T47D (cell line): Measurements from ENCODE around the gene TRMU.
A peak's percentile ranks its signal among the peaks of the same experiment; 100 is the strongest.

ENCODE experiments used
- DNase-seq, 2 experiments: peaks; one replicate each; pipeline versions ENCODE4 v3.0.0 to v3.0.0-alpha.2; 2011 to 2012; ENCODE audit warnings: low read depth in 1 of 2, low spot score in 1 of 2
- JUND ChIP-seq: IDR thresholded peaks from 2 replicates; pipeline ENCODE4 v1.6.1; 2012; ENCODE audit warnings: low read depth
- in situ Hi-C: cut with HindIII; loops from 2 replicates; pipeline ENCODE4 v1.10.0; 2016; ENCODE audit warnings: low sequenced_read_pairs, low pct_unique_long_range_greater_than_20kb

Gene TRMU

GRCh38 chr22:46335201-46336118 lies at the start of gene TRMU:
Gene TRMU, plus strand, starts transcription at chr22:46335714. Its CDS starts 51 bp downstream, at chr22:46335765.
- peak; percentile 81 to 87 for DNase-seq
- no peak for TF ChIP-seq JUND
- in situ Hi-C loops: no loop called here

- no peak for TF ChIP-seq JUND
- DNase-seq: no peak
- in situ Hi-C loops: no loop called here
Measured at GRCh38 chr22:46286006-46286405, 49.5 kb upstream of the TRMU start.

- DNase-seq: no peak
- no peak for TF ChIP-seq JUND
- in situ Hi-C loops: no loop called here
Measured at GRCh38 chr22:46286941-46287872, 48.3 kb upstream of the TRMU start.

- in situ Hi-C loops: no loop called here
- no peak for TF ChIP-seq JUND
- no peak for DNase-seq
Measured at GRCh38 chr22:46287873-46288751, 47.4 kb upstream of the TRMU start.

- no peak for DNase-seq
- in situ Hi-C loops: no loop called here
- TF ChIP-seq JUND: no peak
Measured at GRCh38 chr22:46288846-46289243, 46.7 kb upstream of the TRMU start.

- in situ Hi-C loops: no loop called here
- no peak for DNase-seq
- no peak for TF ChIP-seq JUND
Measured at GRCh38 chr22:46289244-46289891, 46.1 kb upstream of the TRMU start.

GRCh38 chr22:46290121-46290842 lies 45.2 kb upstream of the TRMU start:
- in situ Hi-C loops: no loop called here
- DNase-seq: no peak
- no peak for TF ChIP-seq JUND

- in situ Hi-C loops: no loop called here
- no peak for TF ChIP-seq JUND
- no peak for DNase-seq
Measured at GRCh38 chr22:46290843-46291785, 44.4 kb upstream of the TRMU start.

- no peak for TF ChIP-seq JUND
- in situ Hi-C loops: no loop called here
Measured at GRCh38 chr22:46292173-46292572, 43.3 kb upstream of the TRMU start.

GRCh38 chr22:46292732-46293131 lies 42.8 kb upstream of the TRMU start:
- in situ Hi-C loops: no loop called here
- DNase-seq: no peak

More at GRCh38 chr22:46292173-46292572, 43.3 kb upstream of the TRMU start:
- no peak for DNase-seq

More at GRCh38 chr22:46292732-46293131, 42.8 kb upstream of the TRMU start:
- TF ChIP-seq JUND: no peak
